CMK (cell line): Measurements from ENCODE around the gene PIGB.
"Not testable (repeated sequence)": the region's sequence is repeated elsewhere in the genome, so short reads cannot be mapped to it uniquely, and the experiment has no call there.

Experiments used
- DNase-seq: peaks from one replicate; pipeline ENCODE4 v3.0.0-alpha.2; 2010; ENCODE audit warnings: low read depth

The PIGB gene

DNA sequence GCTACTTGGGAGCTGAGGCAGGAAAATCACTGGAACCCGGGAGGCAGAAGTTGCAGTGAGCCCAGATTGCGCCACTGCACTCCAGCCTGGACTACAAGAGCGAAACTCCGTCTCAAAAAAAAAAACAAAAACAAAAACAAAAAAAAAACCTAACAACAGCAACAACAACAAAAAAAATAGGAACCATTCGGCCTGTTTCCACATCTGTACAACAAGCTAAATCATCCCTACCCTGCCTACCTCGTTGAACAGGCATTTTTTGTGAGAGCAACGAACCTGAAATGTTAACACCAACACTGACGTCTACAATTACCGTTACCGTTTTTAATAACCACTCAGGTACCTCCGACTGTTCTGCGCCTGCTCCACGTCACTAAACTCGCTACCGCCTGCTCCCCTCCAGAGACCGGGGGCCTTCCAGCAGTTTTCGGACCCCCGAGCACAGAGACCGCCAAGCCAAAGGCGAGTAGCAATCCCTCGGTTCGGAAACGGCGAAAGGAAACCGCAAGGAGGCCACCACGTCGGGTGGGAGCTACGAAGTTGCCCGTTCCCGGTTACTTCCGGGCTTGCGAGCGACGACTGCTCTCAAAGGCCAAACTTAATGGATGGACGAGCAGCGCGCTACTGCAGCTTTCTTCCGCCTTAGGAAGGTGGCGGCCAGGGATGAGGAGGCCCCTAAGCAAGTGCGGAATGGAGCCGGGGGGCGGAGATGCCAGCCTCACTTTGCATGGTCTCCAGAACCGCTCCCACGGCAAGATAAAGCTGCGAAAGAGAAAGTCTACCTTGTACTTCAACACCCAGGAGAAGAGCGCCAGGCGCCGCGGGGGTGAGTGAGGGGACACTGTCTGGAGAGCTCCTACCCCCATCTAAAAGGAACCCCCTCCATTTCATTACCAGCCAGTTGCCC, at the start of gene PIGB, which contains the start of gene PIGBOS1:
Gene PIGB (plus strand): TSS at position 635 of the 907 bp plus-strand sequence. CDS start 29 bp downstream, at position 664.
Gene PIGBOS1 (minus strand): TSS at position 536 of the 907 bp plus-strand sequence. CDS start 1,331 bp downstream, outside the sequence.
- peak; percentile 66 for DNase-seq

DNA sequence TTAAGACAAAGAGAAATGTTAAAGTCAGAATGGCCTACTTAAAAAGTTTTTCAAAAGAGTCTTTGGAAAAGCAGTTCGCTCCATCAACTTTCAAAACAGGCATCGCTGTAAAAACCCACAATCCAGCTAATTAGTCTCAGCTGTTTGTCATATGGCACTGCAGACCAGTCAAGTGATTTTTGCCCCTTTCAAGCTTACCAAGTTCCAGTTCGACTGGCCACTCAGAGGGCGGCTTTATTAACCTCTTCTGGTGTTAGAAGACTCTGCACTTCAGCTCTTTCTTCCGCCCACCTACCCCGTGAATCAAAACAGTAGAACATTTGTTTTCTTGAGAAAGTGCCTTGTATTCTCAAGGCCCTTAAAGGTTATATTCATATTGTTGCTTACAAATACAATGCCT, 48.7 kb upstream of the PIGB start:
- DNase-seq, result no peak

DNA sequence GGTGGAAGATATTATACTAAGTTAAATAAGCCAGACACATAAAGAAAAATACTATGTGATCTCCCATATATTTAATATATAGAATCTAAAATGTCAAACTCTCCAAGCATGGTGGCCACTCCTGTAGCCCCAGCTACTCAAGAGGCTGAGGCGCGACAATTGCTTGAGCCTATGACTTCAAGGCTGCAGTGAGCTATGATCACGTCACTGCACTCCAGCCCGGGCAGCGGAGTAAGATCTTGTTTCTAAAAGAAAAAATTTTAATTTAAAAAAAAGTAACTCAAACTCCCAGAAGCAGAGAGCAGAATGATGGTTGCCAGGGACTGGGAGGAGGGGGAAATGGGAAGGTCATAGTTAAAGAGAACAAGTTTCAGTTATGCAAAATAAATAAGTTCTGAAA, 42.7 kb upstream of the PIGB start:
- DNase-seq, result no peak

DNA sequence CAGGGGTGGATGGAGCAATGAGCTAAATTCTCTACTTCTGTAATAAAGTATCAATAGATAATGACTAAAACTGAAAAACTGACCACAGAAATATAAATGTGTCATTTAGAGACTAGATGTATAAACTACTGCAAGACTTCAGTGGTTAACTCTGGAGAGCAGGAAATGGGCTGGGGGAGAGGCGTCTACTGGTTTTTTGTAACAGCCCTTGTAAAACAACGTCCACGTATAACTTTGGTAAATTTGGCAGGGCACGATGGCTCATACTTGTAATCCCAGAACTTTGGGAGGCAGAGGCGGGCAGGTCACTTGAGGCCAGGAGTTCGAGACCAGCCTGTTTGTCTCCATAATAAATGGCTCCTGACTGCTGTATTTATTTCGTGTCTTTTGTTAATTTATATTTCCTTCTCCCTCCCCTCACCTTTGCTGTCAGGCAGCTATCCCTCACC, 41.9 kb upstream of the PIGB start:
- DNase-seq, result no peak

DNA sequence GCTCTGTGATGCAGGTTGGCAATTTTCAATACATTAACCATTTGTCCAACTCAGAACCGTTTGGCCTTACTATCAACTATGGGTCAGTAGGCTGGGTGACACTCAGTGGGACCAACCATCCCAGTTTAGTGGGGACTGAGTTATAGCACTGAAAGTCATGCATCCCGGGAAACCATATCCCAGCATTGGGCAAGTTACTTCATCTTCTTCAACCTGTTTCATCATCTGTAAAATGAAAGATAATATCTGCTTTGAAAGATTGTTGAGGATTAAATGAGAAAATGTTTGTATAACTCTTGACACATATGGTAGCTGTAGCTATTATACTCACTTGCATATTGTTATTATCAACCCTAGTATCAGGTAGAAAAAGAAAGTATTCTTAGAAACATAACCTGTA, 41.3 kb upstream of the PIGB start:
- no peak for DNase-seq

DNA sequence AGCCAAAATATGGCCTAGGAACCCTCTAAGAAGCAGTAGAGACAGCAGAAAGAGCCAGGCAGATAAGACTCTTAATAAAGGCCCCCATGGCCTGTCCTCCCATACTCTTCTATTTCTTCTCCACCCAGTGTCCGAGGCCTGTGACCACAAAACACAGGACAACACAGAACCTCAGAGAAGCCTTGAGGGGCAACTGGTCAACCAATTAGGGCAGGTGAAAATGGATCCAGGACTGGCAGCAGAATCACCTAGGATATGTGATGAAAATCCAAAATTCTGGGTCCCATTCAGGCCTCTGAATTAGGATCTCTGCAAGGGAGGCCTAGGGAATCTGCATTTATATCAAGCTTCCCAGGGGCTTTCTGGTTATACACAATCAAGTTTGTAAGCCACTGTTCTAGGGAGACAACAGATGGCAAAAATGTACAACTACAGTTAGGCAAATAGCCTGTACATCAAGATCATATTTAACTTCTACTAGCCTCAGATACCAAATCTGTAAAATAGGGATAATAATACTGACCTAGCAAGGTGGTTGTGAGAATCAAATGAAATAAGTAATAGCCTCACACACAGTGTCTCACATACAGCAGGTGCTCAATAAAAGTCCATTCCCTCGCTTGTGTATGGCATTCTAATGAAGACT, 39.8 kb upstream of the PIGB start:
- no peak for DNase-seq

DNA sequence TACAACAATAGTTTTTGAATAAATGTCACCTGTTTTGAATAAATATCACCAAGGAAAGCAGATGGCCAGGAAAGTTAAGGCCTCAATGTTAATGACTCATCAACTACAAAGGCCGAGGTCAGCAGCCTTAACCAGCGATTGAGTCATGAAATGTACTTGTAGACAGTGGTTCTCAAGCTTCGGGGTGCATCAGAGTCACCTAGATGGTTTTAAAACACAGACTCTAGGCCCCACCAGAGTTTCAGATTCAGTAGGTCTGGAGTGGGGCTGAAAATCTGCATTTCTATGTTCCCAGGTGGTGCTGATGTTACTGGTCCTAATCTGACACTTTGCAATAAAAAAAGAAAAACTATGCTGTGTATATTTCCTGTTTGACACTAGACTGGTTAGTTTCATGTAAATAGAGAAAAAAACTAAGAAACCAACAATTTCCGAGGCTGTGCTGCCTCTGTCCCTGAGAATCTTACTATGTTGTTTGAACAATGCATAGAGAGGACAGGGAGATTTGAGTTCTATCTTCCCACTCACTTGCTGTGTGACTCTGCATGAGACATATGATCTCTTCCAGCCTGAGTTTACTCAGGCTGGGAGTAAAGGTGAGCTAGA, 39.2 kb upstream of the PIGB start:
- no peak for DNase-seq

DNA sequence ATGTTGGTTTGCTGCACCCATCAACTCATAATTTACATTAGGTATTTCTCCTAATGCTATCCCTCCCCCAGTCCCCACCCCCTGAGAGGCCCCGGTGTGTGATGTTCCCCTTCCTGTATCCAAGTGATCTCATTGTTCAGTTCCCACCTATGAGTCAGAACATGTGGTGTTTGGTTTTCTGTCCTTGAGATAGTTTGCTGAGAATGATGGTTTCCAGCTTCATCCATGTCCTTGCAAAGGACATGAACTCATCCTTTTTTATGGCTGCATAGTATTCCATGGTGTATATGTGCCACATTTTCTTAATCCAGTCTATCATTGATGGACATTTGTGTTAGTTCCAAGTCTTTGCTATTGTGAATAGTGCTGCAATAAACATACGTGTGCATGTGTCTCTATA, 38.4 kb upstream of the PIGB start:
- not testable (repeated sequence) for DNase-seq

DNA sequence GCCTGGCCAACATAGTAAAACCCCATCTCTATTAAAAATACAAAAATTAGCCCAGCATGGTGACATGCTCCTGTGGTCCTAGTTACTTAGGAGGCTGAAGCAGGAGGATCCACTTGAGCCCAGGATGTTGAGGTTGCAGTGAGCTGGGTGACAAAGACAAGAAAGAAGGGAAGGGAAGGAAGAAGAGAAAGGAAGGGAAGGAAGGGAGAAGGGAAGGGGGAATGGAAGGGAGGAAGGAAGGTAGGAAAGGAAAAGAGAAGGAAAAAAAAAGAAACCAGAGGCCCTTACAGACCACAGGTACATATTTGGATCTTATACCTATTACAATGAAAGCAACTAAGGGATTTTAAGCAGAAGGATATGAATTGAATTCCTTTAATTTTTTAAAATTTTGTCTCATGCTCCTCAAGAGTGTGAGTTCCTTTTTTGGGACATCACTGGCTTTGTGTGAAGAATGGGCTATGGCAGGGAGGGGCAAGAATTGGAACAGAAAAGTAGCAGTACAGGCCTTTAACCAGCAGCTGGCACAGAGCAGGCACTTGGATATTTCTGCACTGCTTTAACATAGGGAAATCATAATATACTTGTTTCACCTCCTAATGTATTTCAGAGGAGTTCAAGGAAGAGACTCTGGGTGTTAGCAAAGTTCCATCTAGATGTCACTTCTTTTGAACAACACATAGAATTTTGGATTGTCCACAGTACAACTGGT, 37.3 kb upstream of the PIGB start:
- DNase-seq, result no peak

DNA sequence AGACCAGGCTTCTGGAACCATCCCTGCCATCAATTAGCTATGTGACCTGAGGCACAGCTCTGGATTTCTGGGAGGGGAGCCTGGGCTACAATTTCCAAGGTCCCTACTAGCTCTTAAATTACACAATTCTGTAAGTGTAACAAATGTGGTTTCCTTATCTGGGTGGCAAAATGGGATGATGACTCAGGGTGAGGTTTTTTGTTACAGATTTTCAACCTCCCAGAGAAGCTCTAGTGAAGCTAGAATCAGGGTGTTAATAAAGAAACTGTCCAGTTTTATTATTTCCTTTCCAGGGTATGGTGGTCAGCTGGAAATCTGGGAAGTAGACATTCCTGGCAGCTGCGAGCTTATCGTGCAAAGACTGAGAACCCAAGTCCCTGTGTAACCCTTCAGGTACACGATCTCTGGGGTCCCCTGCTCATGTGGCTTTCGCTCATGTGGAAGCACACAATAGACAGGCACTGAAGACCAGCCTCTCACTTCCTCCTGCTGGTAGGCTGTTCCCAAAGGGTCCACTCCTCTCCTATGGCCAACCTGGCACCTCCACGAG, 36.7 kb upstream of the PIGB start:
- no peak for DNase-seq

DNA sequence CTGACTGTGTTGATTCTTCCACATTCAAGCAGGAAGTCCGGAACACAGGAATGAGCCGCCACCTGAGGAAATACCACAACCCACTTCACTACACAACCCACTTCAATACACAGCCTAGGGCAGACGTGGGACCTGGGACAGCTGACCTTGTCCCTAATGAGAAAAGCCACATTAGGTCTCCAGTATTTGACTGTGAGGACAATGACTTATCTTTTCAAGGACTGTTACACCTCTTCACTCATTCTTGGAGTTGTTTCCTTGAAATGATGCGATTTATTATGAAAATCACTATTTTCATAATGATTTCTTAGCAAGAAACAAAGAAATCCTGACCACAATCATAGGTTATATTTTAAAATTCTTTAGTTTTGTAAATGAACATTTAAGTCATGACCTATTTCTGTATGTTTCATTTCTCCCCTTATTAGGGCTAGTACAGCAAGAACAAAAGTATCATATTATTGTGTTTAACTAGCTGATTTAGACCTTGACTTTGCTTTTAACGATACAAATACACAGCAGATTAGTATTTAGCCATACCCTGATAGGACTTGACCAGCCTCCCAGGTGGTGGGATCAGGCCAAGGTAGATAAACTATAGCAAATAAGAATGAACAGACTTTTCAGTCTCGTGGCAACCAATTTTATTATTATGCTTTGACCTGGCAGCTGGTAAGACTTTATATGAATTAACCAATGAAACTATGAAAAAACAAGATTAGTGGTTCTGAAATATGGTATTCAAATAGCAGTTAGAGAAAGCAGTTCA, 35.5 kb upstream of the PIGB start:
- DNase-seq, result no peak

DNA sequence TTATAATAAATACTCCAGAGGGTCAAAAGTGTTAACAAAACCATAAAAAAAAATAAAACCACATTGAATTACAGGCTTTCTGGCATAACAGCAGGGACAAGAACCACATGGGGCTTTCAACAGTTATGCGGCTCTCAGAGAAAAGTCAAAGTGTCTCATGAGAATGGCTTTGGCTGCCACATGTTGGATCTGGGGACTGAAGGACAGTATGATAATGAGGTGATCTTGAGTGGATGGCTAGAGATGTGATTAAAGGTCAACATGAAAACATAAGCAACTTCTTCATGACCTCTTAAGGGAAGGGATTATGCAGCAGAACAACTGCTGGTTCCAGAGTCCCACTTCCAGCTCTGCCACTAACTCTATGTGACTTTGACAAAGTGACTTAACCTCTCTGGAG, 34.6 kb upstream of the PIGB start:
- DNase-seq, result no peak

DNA sequence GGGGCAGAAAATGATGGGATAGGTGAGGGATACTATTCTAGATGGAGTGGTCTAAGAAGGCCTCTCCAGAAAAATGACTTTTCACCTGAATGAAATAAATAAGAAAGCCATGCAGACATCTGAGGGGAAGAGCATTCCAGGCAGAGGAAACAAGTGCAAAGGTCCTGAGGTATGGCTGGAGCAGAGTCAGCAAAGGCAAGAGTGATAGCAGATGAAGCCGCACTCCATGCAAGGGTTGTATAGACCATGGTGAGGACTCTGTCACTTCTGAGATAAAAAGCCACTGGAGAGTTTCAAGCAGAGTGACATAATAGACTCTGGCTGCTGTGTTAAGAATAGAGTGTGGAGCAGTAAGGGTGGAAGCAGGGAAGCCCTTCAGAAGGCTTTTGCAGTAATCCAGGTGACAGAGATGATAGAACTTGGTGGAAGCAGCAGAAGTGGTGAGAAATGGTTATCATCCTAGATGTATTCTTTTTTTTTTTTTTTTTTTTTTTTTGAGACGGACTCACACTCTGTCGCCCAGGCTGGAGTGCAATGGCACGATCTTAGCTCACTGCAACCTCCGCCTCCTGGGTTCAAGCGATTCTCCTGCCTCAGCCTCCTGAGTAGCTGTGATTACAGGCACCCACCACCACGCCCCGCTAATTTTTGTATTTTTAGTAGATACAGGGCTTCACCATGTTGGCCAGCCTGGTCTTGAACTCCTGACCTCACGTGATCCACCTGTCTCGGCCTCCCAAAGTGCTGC, 32.4 kb upstream of the PIGB start:
- not testable (repeated sequence) for DNase-seq

DNA sequence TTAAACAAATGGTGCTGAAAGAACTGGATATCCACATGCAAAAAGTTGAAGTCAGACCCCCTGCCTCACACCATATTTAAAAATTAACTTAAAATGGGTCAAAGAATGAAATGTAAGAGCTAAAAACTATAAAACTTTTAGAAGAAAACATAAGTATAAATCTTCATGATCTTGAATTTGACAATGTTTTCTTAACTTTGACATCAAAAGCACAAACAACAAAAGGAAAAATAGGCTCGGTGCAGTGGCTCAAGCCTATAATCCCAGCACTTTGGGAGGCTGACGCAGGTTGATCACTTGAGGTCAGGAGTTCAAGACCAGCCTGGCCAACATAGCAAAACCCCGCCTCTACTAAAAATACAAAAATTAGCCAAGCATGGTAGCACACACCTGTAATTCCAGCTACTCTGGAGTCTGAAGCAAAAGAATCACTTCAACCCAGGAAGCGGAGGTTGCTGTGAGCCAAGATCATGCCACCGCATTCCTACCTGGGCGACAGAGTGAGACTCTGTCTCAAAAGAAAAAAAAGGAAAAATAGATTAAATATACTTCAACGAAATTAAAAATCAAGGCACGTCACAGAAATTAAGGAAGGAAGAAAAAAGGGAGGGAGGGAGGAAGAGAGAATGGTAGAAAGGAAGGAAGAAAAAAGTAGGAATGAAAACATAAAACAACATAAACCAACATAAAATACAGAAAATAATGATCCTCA, 30.9 kb upstream of the PIGB start:
- no peak for DNase-seq

DNA sequence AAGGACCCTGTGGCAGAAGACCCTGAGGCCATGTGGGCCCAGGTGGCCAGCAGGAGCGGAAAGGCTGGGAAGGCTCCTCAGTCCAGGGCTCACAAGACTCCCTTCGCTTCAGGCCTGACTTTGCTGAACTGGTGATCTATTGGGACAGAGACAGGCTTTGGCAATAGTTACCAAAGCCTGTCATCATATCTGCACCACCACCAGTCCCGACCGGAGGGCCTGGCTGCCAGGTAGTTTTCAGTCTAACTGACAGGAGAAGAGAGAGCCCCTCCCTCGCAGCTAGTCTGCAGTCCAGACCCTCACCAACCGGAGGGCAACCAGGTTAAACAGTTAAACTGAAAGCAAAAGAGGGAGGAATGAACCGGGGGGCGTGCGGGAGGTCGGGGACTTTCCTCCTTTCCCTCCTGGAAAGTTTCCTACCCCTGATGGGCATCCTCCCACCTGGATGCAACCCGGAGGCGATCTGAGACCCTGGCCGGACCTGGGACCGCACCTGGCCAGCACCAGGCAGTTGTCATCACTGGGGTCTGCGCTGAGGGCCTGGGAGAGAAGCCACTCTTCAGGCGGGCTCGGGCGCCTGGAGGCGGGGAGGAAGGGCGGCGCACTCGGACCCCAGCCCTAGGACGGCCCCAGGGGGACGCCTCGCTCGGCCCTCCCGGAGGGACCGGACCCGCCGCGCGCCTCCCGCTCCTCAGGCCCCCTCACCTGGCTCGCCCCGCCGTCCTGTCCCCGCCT, 29.8 kb upstream of the PIGB start:
- no peak for DNase-seq

DNA sequence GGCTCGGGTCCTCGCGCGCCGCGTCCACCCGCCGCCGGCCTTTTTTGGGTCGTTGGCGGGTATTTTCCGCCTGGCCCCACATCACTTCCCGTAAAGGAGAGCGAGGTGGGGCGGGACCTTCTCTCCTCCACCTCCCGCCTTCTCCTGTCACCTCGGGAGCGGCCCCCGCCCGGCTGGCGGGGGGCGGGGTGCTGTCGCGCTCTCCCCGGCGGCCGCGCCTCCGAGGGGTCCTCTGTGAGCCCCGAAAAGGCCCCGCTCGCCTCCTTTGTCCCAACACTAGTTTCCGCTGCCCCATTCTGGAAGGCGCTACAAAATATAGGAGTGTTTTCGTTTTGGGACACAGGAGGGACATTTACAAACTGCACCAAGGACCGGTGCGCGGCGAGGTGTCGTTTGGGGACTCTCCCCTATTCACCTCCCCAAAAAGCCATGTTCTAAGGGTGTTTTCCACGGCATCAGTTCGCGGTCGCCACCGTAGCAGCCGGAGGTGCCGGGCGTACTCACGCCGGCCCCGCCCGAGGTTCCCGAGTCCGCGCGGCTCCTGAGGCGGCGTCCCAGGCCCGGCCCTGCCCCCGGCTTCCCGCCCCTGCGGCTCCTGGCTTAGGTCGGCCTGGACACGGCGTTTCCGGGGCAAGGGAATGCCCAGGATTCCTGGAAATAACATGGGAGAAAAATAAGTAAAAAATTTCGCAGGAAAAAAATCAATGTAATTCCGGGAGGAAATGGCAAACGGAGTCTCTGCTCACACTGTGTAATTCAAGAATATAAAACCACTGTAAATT, 29.1 kb upstream of the PIGB start, which contains the start of gene RAB27A:
Gene RAB27A (minus strand): TSS at position 68 of the 782 bp plus-strand sequence. CDS start 54,879 bp downstream, outside the sequence.
- DNase-seq, result no peak

DNA sequence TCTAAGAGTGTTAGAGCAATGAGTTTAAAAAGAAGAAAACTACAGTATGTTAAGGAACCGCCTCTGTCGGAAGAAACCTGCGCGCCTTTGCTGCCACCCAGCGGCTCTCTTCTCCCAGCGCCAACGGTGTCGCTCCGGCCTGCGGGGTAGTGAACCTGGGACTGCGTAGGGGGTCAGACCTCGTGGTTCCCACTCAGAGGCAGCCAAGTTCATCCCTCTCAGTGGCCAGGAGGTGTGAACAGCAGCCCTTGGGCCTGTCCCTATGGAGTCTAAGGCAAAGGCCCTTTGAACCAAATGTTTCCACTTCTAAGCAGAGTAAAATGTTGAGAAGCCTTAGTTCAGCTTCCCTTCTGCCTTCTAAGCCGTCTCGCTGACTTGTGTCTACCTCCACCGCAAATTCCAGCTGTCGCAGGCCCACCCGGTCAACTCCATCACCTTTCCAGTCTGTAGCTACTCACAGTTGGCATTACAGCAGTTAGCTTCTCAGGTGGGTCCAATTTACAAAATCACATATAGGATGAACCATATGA, 28.4 kb upstream of the PIGB start:
- no peak for DNase-seq

DNA sequence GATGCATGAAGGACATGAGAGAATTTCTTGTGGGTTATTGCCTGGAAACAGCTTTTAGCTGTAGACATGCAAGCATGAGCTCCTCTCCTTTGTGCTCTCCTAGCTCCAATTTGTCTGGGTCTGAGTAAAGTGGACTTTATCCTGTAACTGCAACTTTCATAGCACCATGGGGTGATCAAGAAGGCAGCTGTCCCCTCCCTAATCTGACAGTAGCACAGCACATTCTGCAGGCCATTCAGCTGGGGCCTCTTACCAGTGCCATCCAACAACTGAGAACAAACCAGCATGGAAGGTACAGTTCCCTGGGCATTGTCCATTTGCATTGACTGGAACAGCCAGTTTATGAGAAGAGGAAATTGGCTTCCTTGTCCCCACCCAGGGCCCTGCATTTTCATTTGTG, 21.7 kb upstream of the PIGB start:
- DNase-seq, result no peak
